K562 (cell line): ENCODE measurements around the gene URGCP. TPM values are rescaled to one million over a fixed set of nuclear protein-coding genes. Genes with fewer than 3 reads are reported as not detected.
A peak's percentile ranks its signal among the peaks of the same experiment; 100 is the strongest.

Source experiments
- ATAC-seq: fragments of 200-7000 bp; cut with Tn5 transposase; 3 replicates; pipeline ENCODE4 v1.9.1; 2020; ENCODE audit warnings: moderate library complexity
- BruUV-seq: library from RNA; stranded (reverse); fragments of 400-500 nt; replicated peaks from 2 replicates; lab custom pipeline; 2021; lab: Mats Ljungman, UMichigan
- CTCF ChIA-PET: fragments of 300-600 bp; formaldehyde crosslinking; extraction: SDS; loops from one replicate; lab custom pipeline; 2021; ENCODE audit warnings: low intra/inter-chr PET ratio; lab: Yijun Ruan, JAX
- POLR2A ChIA-PET: fragments of 300-600, 350-650 bp; sonication (Branson Sonifier 250); formaldehyde crosslinking; extraction: SDS; loops from one replicate; lab custom pipeline; 2021; ENCODE audit warnings: antibody characterized with exemption, inconsistent platforms; lab: Yijun Ruan, JAX
- DNase-seq, 4 experiments: peaks; one replicate each; pipeline versions ENCODE4 v3.0.0 to v3.0.0-alpha.2; 2011 to 2018; ENCODE audit warnings: low spot score in 3 of 4, mixed read lengths in 3 of 4; ENCODE audit errors: extremely low read depth in 1 of 4
- FAIRE-seq: peaks from 2 replicates; lab custom pipeline; 2011; peaks lifted over from hg19 to GRCh38; lab: Jason Lieb, UNC
- H2AFZ ChIP-seq: 2 replicates; pipeline ENCODE4 v1.6.0; 2011; ENCODE audit warnings: low read depth, low read length, control low read depth, inconsistent platforms
- H3K27ac ChIP-seq: fragments of 200-600 bp; 3 replicates; pipeline ENCODE4 v1.8.0; 2011; ENCODE audit warnings: low read depth, mild to moderate bottlenecking, control low read depth, inconsistent platforms, low read length, moderate library complexity, mixed read lengths; ENCODE audit errors: extremely low read depth
- H3K27me3 ChIP-seq, 2 experiments: fragments of 300-600 bp in 1 of 2; 2 replicates in 1 of 2; 3 replicates in 1 of 2; pipeline versions ENCODE4 v1.6.0 to v1.8.0; 2011; ENCODE audit warnings: inconsistent platforms in 2 of 2, low read length in 2 of 2, mild to moderate bottlenecking in 1 of 2, mixed read lengths in 1 of 2, moderate library complexity in 1 of 2; ENCODE audit not compliant: control insufficient read depth in 2 of 2, insufficient read depth in 2 of 2
- H3K36me3 ChIP-seq: fragments of 300-600 bp; 3 replicates; pipeline ENCODE4 v1.8.0; 2011; ENCODE audit warnings: mild to moderate bottlenecking, low read length, inconsistent platforms; ENCODE audit not compliant: control insufficient read depth, insufficient read depth
- H3K4me1 ChIP-seq, 2 experiments: fragments of 200-600 bp in 1 of 2; replicated peaks in 1 of 2; 2 replicates in 1 of 2; 3 replicates in 1 of 2; pipeline versions ENCODE4 v1.5.1 to v1.8.0; 2011; ENCODE audit warnings: inconsistent platforms in 2 of 2, low read length in 2 of 2, mild to moderate bottlenecking in 1 of 2, mixed read lengths in 1 of 2, moderate library complexity in 1 of 2; ENCODE audit not compliant: control insufficient read depth in 2 of 2, insufficient read depth in 2 of 2
- H3K4me2 ChIP-seq: 2 replicates; pipeline ENCODE4 v1.6.1; 2011; ENCODE audit warnings: low read length, control low read depth, inconsistent platforms, mixed read lengths; ENCODE audit not compliant: insufficient read depth
- H3K4me3 ChIP-seq: fragments of 200-600 bp; sonication (generic), shearing (Covaris generic); 2 replicates; pipeline ENCODE4 v1.5.1; 2016; ENCODE audit warnings: control low read depth, inconsistent platforms
- H3K79me2 ChIP-seq: fragments of 200-600 bp; 3 replicates; pipeline ENCODE4 v1.8.0; 2011; ENCODE audit warnings: low read length, inconsistent platforms; ENCODE audit not compliant: control insufficient read depth, insufficient read depth
- H3K9ac ChIP-seq, 2 experiments: 2 replicates each; pipeline versions ENCODE4 v1.6.0 to v1.6.1; 2011; ENCODE audit warnings: low read depth in 2 of 2, low read length in 2 of 2, control low read depth in 1 of 2, inconsistent platforms in 1 of 2, mild to moderate bottlenecking in 1 of 2, mixed read lengths in 1 of 2; ENCODE audit not compliant: insufficient read depth in 1 of 2
- H3K9me1 ChIP-seq: one replicate; pipeline ENCODE4 v1.6.0; 2011; ENCODE audit warnings: inconsistent platforms, mild to moderate bottlenecking, low read length, moderate library complexity; ENCODE audit not compliant: control insufficient read depth, insufficient read depth
- H3K9me3 ChIP-seq: replicated peaks from 2 replicates; pipeline ENCODE4 v1.5.1; 2011; ENCODE audit warnings: low read depth, low read length, inconsistent platforms; ENCODE audit not compliant: control insufficient read depth, insufficient read depth
- H4K20me1 ChIP-seq: replicated peaks from 2 replicates; pipeline ENCODE4 v1.6.1; 2011; ENCODE audit warnings: low read length, inconsistent platforms, mixed read lengths; ENCODE audit not compliant: control insufficient read depth, insufficient read depth
- ATF3 ChIP-seq, 2 experiments: fragments of 450-650 bp in 1 of 2; sonication (generic) in 1 of 2; formaldehyde crosslinking in 1 of 2; IDR thresholded peaks in 1 of 2; conservative IDR thresholded peaks in 1 of 2; 2 replicates each; pipeline versions ENCODE4 v1.6.1 to v1.8.1; 2016 to 2023; ENCODE audit warnings: mild to moderate bottlenecking in 2 of 2, moderate library complexity in 2 of 2, inconsistent platforms in 1 of 2, missing genetic modification reagents in 1 of 2
- CREB3L1 ChIP-seq: fragments of 450-650 bp; IDR thresholded peaks from 2 replicates; pipeline ENCODE4 v1.6.1; 2014; ENCODE audit warnings: low read depth, mild to moderate bottlenecking, moderate library complexity, borderline replicate concordance
- MITF ChIP-seq: IDR thresholded peaks from 2 replicates; pipeline ENCODE4 v1.6.1; 2014; ENCODE audit warnings: antibody characterized with exemption
- NFRKB ChIP-seq: fragments of 450-650 bp; IDR thresholded peaks from 2 replicates; pipeline ENCODE4 v1.6.1; 2016; ENCODE audit warnings: low read depth
- NR2C2 ChIP-seq, 2 experiments: fragments of 200-800 bp in 1 of 2; sonication (Bioruptor generic) in 1 of 2; sonication (generic) in 1 of 2; formaldehyde crosslinking in 1 of 2; IDR thresholded peaks; 2 replicates each; pipeline versions ENCODE4 v1.6.1 to v1.8.0; 2016 to 2022; ENCODE audit warnings: mild to moderate bottlenecking in 1 of 2, missing compliant biosample characterization in 1 of 2, missing genetic modification characterization in 1 of 2, missing genetic modification reagents in 1 of 2
- PKNOX1 ChIP-seq: fragments of 450-650 bp; IDR thresholded peaks from 2 replicates; pipeline ENCODE4 v1.6.1; 2016
- PRDM10 ChIP-seq: fragments of 450-650 bp; IDR thresholded peaks from 2 replicates; pipeline ENCODE4 v1.6.1; 2018; ENCODE audit not compliant: partially characterized antibody
- RBM17 ChIP-seq: fragments of 200-400 bp; formaldehyde crosslinking; IDR thresholded peaks from 2 replicates; pipeline ENCODE4 v1.6.1; 2017; ENCODE audit warnings: low read depth, mild to moderate bottlenecking, low read length, borderline replicate concordance
- ZBTB7A ChIP-seq: IDR thresholded peaks from 2 replicates; pipeline ENCODE4 v1.6.1; 2011; ENCODE audit warnings: low read depth, mild to moderate bottlenecking, low read length, moderate library complexity, borderline replicate concordance; ENCODE audit not compliant: control insufficient read depth
- WGBS: fragments of 100-300 bp; shearing (Covaris generic); methylation state at CpG from one replicate; pipeline ENCODE4 v1.1.6; 2016; ENCODE audit warnings: low coverage, mixed read lengths; ENCODE audit not compliant: insufficient coverage; ENCODE audit errors: missing lambda C conversion rate; 5-methylcytosine and 5-hydroxymethylcytosine counted together
- in situ Hi-C: fragments of 300-500 bp; cut with MboI; formaldehyde crosslinking; loops from 4 replicates; pipeline ENCODE4 v1.15.0; 2018; ENCODE audit warnings: inconsistent platforms, mixed read lengths
- intact Hi-C: fragments of 100-400 bp; cut with micrococcal nuclease; formaldehyde crosslinking; loops from 2 replicates; pipeline ENCODE4 v1.14.2; 2022
- polyA plus RNA-seq, 8 experiments: library from polyadenylated mRNA; depleted of rRNA in 4 of 8; stranded (reverse) in 5 of 8; unstranded in 3 of 8; fragments of >200 nt; fragmentation: Nextera tagmentation in 2 of 8; fragmentation: Illumina TruSeq in 1 of 8; extraction: Ambion mirVana in 2 of 8; extraction: Trizol in 1 of 8; gene quantifications; 2 replicates each; pipeline versions ENCODE4 v1.2.1 to v1.2.3, GENCODE V29; 2011 to 2014; ENCODE audit warnings: inconsistent platforms in 1 of 8, missing spikeins in 1 of 8
- total RNA-seq, 7 experiments: library from RNA; depleted of rRNA in 6 of 7; stranded (reverse); fragments of >200 nt in 6 of 7; fragmentation: Illumina TruSeq in 2 of 7; extraction: Trizol in 2 of 7; gene quantifications; 2 replicates each; pipeline versions ENCODE4 v1.2.1 to v1.2.3, GENCODE V29; 2011 to 2021; ENCODE audit warnings: low replicate concordance in 1 of 7

The URGCP gene
- total and polyA plus RNA-seq, 9 of the 15 experiments (the other 6 are each of a cell fraction or from before 2014, with no cell fraction given): 1.7 to 25.8 (median 12.5) TPM

GRCh38 chr7:43873300-43873699 lies 33.1 kb downstream of the URGCP start:
- intact Hi-C loops: no loop called here
- ChIA-PET CTCF (no interaction called here), POLR2A (interaction anchor here (0.5 to 3.8 kb wide), 4 partner anchors 11 to 379 kb away, joined by 3 to 19 read pairs (median 4); no protein-coding TSS in a partner anchor)
- Histone ChIP-seq H3K9ac (peak overlapping the region; percentile 22 to 55), H3K27me3 (no peaks in the 10 kb centered on the region), H3K79me2 (peaks cover 11% of the 10 kb centered on the region), H3K9me1 (no peaks in the 10 kb centered on the region), H4K20me1 (no peaks in the 10 kb centered on the region), H3K36me3 (peaks cover 32% of the 10 kb centered on the region; the same call in 2 of the 3 replicates), H3K4me3 (no peak overlapping the region), H3K4me1 (peaks cover 22 to 27% of the 10 kb centered on the region in 2 experiments; a peak in 4 of 5 replicates), H3K9me3 (no peaks in the 10 kb centered on the region), H2AFZ (peak overlapping the region; percentile 67; the same call in 1 of the 2 replicates), H3K27ac (peak overlapping the region; percentile 74), H3K4me2 (peak overlapping the region; percentile 63)
- peak; percentile 49 to 74 (median 63) for DNase-seq
- no peak for FAIRE-seq
- WGBS: 9% methylated on average over 5 of the region's 5 CpGs
- ATAC-seq: peak; percentile 51
- in situ Hi-C loops: no loop called here
- no TSS peak for BruUV-seq
- peak; percentile 69 for TF ChIP-seq PKNOX1
- no peak for TF ChIP-seq MITF
- TF ChIP-seq CREB3L1: peak; percentile 86; the same call in 1 of the 2 replicates
- peak; percentile 72 for TF ChIP-seq PRDM10
- TF ChIP-seq NR2C2 (CRISPR knock-in tag; IDR thresholded peaks at IDR 0.05): no peak
- peak; percentile 44 for TF ChIP-seq NR2C2 (tag; IDR thresholded peaks at IDR 0.05)
- peak; percentile 76 for TF ChIP-seq ATF3 (IDR thresholded peaks at IDR 0.05)
- no peak for TF ChIP-seq ATF3 (CRISPR knock-in tag; conservative IDR thresholded peaks at IDR 0.05)
- TF ChIP-seq RBM17: no peak
- peak; percentile 55 for TF ChIP-seq NFRKB
- peak; percentile 19; the same call in 1 of the 2 replicates for TF ChIP-seq ZBTB7A
